Measurements from ENCODE around the gene SPECC1.

DNA sequence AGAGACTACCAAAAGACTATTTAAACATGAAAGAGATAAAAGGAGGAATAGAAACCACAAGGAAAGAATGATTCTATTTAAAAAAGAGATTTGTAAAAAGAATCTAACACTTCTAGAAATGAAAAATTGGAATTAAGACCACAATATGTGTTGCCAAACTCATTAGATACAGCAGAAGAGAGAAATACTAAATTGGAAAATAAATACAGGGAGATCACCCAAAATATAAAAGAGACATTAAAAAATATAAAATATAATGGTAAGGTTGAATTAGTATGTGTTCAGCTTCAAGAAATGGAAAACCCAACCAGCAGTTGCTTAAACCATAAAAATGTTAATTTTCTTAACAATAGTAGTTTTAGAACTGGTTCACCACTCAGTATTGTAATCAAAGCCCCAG lies 297.8 kb downstream of the SPECC1 start:
- TF ChIP-seq, protein P1, sequence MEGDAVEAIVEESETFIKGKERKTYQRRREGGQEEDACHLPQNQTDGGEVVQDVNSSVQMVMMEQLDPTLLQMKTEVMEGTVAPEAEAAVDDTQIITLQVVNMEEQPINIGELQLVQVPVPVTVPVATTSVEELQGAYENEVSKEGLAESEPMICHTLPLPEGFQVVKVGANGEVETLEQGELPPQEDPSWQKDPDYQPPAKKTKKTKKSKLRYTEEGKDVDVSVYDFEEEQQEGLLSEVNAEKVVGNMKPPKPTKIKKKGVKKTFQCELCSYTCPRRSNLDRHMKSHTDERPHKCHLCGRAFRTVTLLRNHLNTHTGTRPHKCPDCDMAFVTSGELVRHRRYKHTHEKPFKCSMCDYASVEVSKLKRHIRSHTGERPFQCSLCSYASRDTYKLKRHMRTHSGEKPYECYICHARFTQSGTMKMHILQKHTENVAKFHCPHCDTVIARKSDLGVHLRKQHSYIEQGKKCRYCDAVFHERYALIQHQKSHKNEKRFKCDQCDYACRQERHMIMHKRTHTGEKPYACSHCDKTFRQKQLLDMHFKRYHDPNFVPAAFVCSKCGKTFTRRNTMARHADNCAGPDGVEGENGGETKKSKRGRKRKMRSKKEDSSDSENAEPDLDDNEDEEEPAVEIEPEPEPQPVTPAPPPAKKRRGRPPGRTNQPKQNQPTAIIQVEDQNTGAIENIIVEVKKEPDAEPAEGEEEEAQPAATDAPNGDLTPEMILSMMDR (IDR thresholded peaks at IDR 0.05; ENCODE audit: insufficient read depth, low read length) = no peak
- TF ChIP-seq SPI1 (IDR thresholded peaks at IDR 0.05; ENCODE audit: borderline replicate concordance, low read depth) (no peak), POLR2AphosphoS5 (IDR thresholded peaks at IDR 0.05; ENCODE audit: low read depth) (no peak), GABPA (IDR thresholded peaks at IDR 0.05; ENCODE audit: low read depth) (no peak)
- TF ChIP-seq, protein P2, sequence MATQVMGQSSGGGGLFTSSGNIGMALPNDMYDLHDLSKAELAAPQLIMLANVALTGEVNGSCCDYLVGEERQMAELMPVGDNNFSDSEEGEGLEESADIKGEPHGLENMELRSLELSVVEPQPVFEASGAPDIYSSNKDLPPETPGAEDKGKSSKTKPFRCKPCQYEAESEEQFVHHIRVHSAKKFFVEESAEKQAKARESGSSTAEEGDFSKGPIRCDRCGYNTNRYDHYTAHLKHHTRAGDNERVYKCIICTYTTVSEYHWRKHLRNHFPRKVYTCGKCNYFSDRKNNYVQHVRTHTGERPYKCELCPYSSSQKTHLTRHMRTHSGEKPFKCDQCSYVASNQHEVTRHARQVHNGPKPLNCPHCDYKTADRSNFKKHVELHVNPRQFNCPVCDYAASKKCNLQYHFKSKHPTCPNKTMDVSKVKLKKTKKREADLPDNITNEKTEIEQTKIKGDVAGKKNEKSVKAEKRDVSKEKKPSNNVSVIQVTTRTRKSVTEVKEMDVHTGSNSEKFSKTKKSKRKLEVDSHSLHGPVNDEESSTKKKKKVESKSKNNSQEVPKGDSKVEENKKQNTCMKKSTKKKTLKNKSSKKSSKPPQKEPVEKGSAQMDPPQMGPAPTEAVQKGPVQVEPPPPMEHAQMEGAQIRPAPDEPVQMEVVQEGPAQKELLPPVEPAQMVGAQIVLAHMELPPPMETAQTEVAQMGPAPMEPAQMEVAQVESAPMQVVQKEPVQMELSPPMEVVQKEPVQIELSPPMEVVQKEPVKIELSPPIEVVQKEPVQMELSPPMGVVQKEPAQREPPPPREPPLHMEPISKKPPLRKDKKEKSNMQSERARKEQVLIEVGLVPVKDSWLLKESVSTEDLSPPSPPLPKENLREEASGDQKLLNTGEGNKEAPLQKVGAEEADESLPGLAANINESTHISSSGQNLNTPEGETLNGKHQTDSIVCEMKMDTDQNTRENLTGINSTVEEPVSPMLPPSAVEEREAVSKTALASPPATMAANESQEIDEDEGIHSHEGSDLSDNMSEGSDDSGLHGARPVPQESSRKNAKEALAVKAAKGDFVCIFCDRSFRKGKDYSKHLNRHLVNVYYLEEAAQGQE (IDR thresholded peaks at IDR 0.05; ENCODE audit: insufficient replicate concordance, low read depth) = no peak

Data from HL-60 (cell line).